Amniotic epithelial cell (primary cell): ENCODE results near the gene LIME1.

ENCODE experiments used
- DNase-seq: peaks from one replicate; pipeline ENCODE4 v3.0.0-alpha.2; 2010; ENCODE audit warnings: low read depth

LIME1 gene

DNA sequence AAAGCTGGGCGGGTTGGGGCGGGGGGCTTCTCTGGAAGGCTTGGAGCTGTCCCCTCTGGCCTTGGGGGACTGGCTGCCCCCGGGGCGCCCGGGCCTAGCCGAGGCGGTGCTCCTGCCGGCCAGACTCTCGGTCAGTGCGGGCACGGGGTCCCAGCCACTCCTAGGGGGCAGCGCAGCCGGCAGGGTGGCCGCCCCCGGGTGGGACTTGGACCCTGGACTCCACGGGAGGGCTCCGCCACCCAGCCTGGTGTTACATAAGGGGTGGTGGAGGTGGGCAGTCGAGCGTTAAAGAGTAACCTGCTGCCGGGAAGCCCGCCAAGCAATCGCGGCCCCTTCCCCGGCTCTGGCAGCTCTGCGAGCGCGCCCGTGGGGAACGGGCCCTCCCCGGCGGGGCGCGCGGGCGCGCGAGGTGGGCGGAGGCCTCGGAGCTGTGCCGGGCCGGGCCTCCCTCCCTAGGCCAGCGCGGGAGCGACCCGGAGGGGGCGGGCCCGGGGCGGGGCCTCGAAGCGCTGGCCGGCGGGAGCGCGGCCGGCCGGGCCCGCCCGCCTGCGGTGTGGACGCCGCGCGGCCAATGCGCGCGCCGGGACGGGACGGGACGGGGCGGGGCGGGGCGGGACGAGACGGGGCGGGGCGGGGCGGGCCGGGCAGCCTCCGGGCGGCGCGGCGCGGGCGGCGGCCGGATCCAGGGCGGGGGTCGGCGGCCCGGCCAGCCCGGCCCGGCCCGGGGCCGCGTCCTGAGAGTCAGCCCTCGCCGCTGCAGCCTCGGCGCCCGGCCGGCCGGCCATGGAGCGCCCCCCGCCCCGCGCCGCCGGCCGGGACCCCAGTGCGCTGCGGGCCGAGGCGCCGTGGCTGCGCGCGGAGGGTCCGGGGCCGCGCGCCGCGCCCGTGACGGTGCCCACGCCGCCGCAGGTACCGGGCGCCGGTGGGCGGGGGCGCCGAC, 2.9 kb downstream of the LIME1 start, which contains the start of gene SLC2A4RG:
TSS of gene SLC2A4RG (plus strand) at position 647 of the 940 bp plus-strand sequence. CDS start at position 784, 137 bp downstream.
- peak; percentile 60 for DNase-seq

DNA sequence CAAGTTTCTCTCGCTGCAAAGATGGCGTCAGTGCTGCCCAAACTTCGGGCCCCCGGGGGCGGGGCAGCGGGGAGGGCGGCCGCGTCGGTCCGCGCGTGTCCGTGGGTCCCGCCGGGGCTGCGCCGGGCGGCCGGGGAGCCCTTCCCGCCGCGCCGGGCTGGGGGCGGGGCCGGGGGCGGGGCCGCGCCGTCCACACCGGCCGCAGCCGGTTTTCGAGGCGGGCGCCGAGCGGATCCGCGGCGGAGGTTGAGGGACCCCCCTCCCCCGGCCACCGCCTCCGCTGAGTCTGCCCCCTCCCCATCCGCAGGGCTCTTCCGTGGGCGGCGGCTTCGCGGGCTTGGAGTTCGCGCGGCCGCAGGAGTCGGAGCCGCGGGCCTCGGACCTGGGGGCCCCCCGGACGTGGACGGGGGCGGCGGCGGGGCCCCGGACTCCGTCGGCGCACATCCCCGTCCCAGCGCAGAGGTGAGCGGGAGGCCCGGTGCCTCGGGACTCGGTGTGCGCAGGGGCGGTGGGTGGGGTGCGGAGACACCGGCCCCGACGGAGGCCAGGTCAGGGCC, 3.7 kb downstream of the LIME1 start:
- DNase-seq, result peak; percentile 20

DNA sequence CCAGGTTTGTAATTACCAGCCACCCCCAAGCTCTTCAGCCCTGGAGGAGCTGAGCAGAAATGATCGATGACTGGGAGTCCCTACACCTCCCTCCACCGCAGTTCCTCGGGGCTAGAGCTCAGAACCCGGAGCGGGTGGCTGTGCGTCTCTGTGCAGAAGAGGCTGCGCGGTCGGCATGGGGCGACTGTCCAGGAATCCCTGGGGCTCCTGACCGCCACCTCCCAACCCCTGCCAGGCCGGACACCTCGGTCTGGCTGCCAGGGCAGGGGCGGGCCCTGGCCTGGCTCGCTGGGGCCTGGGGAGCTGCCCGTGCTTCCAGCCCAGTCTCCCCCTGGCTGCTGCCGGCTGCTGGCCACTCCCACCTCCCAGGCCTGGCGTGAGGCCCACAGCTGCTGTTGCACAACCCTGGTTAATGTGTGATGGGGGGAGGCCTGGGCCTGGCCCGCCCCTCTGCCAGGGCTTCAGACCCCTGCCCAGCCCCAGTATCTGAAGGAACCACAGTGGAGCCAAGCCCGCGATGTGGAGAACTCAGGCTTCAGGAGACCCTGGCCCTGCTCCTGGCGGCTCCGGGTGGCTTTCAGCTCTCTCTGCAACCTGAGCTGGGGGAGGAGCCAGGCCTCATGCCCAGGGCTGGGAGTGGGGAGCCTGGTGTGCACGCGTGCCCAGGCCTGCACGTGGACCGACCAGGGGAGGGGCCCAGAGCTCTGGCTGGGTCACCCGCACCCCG, 4.3 kb downstream of the LIME1 start:
- DNase-seq, result peak; percentile 89

DNA sequence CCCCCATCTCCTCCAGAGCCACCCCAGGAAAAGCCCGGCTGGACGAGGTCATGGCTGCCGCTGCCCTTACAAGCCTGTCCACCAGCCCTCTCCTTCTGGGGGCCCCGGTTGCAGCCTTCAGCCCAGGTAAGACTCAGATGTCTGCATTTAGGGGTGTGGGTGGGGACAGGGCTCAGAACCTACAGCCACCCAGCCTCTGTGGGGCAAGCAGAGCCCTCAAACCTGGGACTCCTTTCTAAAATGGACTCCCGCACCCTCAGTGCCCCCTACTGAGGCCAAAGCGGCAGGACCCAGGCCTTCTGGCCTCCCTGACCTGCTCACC, 4.9 kb downstream of the LIME1 start:
- no peak for DNase-seq

DNA sequence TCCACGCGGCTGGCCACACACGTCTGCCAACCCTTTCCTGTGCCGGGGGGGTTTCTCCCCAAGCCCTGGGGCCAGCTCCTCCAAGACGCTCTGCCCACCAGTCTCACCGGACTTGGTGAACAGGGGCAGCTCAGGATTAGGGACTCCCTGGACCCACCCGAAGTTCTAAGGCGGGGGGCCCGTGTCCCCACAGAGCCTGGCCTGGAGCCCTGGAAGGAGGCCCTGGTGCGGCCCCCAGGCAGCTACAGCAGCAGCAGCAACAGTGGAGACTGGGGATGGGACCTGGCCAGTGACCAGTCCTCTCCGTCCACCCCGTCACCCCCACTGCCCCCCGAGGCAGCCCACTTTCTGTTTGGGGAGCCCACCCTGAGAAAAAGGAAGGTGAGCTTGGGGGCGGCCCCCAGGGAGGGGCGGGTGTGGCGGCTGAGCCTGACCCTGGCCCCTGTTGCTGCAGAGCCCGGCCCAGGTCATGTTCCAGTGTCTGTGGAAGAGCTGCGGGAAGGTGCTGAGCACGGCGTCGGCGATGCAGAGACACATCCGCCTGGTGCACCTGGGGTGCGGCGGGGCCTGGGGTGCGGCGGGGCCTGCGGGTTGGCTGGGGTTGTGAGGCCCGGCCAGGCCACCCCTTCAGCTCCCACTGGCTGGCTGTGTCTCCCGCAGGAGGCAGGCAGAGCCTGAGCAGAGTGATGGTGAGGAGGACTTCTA, 5.4 kb downstream of the LIME1 start:
- DNase-seq, result no peak

DNA sequence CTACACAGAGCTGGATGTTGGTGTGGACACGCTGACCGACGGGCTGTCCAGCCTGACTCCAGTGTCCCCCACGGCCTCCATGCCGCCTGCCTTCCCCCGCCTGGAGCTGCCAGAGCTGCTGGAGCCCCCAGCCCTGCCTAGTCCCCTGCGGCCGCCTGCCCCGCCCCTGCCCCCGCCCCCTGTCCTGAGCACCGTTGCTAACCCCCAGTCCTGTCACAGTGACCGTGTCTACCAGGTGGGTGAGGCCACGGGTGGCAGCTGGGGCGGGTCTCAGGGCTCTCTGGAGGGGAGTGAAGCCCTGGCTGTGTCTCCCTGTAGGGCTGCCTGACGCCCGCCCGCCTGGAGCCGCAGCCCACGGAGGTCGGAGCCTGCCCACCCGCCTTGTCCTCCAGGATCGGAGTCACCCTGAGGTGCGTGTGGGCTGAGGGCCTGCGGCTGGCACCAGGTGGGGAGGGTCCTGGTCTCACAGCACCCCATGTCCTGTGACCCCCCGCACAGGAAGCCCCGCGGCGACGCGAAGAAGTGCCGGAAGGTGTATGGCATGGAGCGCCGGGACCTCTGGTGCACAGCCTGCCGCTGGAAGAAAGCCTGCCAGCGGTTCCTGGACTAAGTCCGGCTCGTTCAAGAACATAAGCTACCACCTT, 6.0 kb downstream of the LIME1 start:
- no peak for DNase-seq

GRCh38 chr20:63743210-63743970, 6.9 kb downstream of the LIME1 start:
- no peak for DNase-seq

DNA sequence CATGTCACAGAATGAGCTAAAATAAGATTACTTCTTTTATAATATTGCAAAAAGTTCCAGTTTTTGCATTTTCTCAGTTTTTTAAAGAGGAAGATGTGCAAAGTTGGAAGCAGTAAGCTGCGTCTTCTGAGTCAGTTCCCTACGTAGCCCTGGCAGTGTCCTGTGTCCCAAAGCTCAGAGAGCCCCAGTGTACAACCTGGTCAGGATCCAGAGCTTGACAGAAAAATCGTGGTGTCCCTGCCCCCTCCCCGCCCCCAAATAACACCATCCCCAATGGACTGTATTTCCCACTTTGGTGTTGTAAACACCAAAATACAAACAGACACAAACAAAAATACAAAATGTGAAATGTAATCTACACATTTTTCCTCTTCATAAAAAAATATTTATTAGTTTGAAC, 7.7 kb downstream of the LIME1 start:
- DNase-seq, result no peak

DNA sequence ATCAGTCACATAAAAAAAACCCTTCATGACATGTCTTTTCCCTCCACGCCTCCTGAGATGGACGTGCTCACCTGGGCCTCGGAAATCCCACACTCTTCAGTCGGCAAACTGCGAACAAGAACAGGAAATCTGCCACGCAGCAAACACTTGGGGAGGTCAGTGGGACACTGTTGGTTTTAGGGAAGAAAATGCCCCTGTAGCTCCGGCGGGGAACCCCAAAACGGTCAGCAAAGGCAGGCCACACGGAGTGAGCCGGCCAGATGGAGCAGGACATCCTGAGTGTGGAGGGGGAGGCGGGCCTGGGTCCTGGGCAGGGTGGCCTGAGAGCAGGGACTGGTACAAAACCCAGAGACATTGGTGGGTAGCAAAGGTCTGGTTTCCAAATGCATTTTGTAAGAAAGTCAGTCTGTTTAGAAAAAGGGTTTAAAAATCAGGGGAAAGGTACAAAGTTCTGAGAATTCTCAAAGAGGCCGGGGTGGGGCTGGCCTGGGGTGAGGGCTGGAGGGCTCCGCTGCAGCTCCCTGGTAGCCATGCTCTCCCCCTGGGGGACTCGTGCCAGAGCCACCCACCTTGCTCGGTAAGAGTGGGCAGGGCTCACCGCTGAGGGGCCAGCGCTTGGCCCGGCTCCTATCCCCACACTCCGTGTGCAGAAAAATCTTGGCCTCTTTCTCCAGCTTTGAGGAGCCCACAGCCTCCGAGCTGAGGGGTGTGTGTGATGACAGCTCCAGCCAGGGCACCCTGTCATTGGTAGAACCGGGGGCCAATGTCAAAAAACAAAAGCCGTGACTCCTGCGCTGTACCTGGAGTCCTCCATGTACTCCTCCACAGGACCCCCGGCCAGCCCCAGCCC, 8.3 kb downstream of the LIME1 start:
- DNase-seq, result no peak

DNA sequence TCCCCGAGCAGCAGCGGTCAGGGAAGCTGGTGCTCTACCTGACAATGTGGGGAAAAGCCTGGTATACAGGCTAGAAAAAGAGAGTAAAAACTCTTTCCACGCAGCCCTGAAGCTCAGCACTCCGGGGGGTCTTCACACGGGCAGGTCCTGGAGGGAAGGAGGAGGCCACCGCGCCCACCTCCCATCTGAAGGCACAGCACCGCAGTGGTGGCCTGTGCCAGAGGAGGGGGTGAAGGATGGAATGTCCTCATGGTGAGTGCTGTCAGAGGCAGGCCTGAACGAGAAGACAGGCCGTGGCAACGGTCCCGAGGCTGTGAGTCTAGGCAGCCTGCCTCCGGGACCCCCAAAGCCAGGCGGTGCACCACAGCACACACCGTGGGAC, 9.0 kb downstream of the LIME1 start:
- DNase-seq, result no peak

DNA sequence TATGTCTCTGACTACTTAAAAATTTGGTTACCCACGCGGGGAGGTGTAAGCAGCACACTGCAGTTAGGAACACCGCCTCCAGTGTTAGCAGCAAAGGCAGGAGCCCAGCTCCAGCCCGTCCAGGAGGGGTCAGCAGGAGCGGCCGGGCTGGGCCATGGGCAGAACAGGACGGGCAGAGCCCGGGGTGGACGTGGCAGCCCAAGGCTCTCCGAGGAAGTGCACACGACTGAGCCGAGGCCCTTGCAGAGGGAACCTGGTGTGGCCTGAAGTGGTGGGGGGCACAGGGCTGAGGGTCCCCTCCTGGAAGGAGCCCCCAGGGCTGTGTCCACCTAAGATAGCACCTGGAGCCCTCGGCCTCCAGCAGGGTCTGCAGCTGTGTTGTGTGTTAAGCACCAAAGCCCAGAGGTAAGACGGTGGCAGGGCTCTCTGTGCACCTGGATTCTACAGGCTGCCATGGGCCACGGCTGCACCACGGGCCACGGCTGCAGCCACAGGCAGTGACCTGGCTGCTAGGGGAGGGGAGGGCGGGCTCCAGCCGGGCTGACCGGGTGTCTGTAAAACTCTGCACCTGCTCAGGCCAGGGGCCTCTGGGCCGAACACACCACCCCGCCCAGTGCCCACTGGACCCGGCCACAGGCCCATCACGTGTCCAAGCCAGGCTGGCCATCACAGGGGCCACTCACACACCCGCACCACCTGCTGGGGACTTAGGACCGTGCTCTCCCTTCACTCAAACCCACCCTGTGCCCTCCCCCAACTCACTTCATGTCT, 9.7 kb downstream of the LIME1 start:
- no peak for DNase-seq

GRCh38 chr20:63746751-63747315, 10.4 kb downstream of the LIME1 start:
- no peak for DNase-seq

GRCh38 chr20:63747622-63748069, 11.2 kb downstream of the LIME1 start:
- no peak for DNase-seq

- DNase-seq, result peak; percentile 23
These were observed 11.8 kb downstream of the LIME1 start for GRCh38 chr20:63748070-63748933.

DNA sequence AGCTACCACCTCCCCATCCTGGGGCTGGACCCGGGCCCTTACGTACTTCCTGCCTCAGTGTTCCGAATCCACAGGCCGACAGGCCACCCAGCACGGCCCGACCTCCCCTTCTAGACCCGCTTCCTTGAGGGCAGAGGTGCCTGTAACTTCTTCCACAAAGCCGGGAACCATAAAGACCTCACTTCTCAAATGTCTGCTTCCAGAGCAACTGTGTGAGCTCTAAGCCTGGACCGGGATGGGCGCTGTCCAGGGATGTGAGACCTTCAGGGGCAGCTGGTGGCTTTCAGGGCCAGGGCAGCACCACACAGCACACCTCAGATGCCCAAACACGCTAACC, 12.4 kb downstream of the LIME1 start:
- DNase-seq, result no peak

DNA sequence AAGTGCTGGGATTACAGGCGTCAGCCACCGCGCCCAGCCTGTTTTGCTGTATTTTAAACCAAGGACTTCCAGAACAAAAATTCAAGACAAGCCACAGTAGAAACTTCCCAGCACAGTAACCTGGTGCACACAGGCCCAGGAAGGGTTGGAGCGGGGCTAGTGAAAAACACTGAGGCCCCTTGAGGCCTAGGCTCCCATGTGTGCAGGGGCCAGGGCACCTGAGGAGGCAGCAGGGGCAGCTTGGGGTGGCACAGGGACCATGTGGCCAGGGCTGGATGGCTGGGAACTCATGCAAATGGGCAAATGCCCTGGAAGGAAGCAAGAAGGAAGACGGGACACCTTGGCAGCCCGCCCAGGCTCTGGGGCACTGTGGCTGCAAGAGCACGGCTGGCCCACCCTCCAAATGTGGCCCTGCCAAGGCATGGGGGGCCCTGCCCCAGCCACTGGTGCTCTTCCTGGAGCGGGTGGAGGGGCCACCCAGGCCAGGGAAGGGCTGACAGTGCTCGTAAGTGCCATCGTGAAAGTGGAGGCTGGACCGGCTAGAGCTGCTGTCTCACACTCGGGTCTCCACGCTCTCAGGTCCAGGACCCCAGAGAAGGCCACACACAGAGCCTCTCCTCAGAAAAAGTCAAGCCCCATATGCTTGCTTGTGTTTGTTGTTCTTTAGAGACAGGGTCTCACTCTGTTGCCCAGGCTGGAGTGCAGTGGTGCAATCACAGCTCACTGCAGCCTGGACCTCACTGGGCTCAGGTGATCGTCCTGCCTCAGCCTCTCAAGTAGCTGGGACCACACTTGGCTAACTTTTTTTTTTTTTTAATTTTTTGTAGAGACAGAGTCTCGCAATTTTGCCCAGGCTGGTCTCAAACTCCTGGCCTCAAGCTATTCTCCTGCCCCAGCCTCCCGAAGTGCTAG, 13.4 kb downstream of the LIME1 start:
- no peak for DNase-seq
